GM18873 (cell line): ENCODE results near the gene TMEM187.

Experiments
- ATAC-seq: cut with Tn5 transposase; IDR thresholded peaks from one replicate; pipeline ENCODE4 v1.9.1; 2021; ENCODE audit warnings: mild to moderate bottlenecking, moderate library complexity, moderate number of reproducible peaks; ENCODE audit not compliant: unreplicated experiment, low FRiP score

The TMEM187 gene

GRCh38 chrX:154016366-154017076 lies 44.0 kb downstream of the TMEM187 start:
- ATAC-seq = no peak

GRCh38 chrX:154017766-154018517 lies 45.4 kb downstream of the TMEM187 start:
- no peak for ATAC-seq

GRCh38 chrX:154018518-154019060 lies 46.0 kb downstream of the TMEM187 start:
- ATAC-seq = no peak

GRCh38 chrX:154019061-154019621 lies 46.6 kb downstream of the TMEM187 start:
- no peak for ATAC-seq

- ATAC-seq = no peak
These were observed 47.3 kb downstream of the TMEM187 start, which contains the start of gene IRAK1 for GRCh38 chrX:154019633-154020528. Gene IRAK1, minus strand, starts transcription at chrX:154019902. Its CDS starts 90 bp downstream, at chrX:154019812.

GRCh38 chrX:154020536-154021115 lies 48.1 kb downstream of the TMEM187 start:
- ATAC-seq = no peak

GRCh38 chrX:154021131-154021611 lies 48.6 kb downstream of the TMEM187 start:
- ATAC-seq = no peak

- ATAC-seq = no peak
These were observed 49.6 kb downstream of the TMEM187 start for GRCh38 chrX:154022108-154022507.

- no peak for ATAC-seq
These were observed 50.9 kb downstream of the TMEM187 start for GRCh38 chrX:154023276-154024000.

GRCh38 chrX:154024271-154024670 lies 51.7 kb downstream of the TMEM187 start:
- no peak for ATAC-seq

- ATAC-seq = no peak
These were observed 52.7 kb downstream of the TMEM187 start for GRCh38 chrX:154025230-154025629.

- no peak for ATAC-seq
These were observed 53.8 kb downstream of the TMEM187 start for GRCh38 chrX:154026136-154027021.

- ATAC-seq = no peak
These were observed 54.5 kb downstream of the TMEM187 start for GRCh38 chrX:154027022-154027402.

GRCh38 chrX:154027986-154028385 lies 55.4 kb downstream of the TMEM187 start:
- ATAC-seq = no peak

- ATAC-seq = no peak
These were observed 56.1 kb downstream of the TMEM187 start for GRCh38 chrX:154028502-154029184.

- ATAC-seq = no peak
These were observed 56.9 kb downstream of the TMEM187 start for GRCh38 chrX:154029439-154029838.

- no peak for ATAC-seq
These were observed 57.7 kb downstream of the TMEM187 start for GRCh38 chrX:154030266-154030665.
